ENCODE data around the gene TOB2. TPM values are rescaled to one million over a fixed set of nuclear protein-coding genes. Genes with fewer than 3 reads are reported as not detected.
"Not testable (repeated sequence)": the region's sequence is repeated elsewhere in the genome, so short reads cannot be mapped to it uniquely, and the experiment has no call there.

The TOB2 gene
- polyA plus RNA-seq, 1 of the 3 experiments (the other 2 are of a cell fraction), result 8.3 TPM

- WGBS (ENCODE audit: low lambda C conversion rate), result 90% methylated on average over 2 of the region's 4 CpGs
- POLR2A ChIA-PET, result interaction anchor here (0.8 kb wide), 1 partner anchor 18 kb away, joined by 3 read pairs; no protein-coding TSS in a partner anchor
- CTCF ChIA-PET, result interaction anchor here (1.2 kb wide), 1 partner anchor 82 kb away, joined by 4 read pairs; no protein-coding TSS in a partner anchor
These were observed 11.0 kb downstream of the TOB2 start for GRCh38 chr22:41435560-41435959.

GRCh38 chr22:41434361-41435003, 12.1 kb downstream of the TOB2 start:
- POLR2A ChIA-PET; H3K27me3 ChIP-seq (ENCODE audit: insufficient read depth); H3K9ac ChIP-seq; H3K27ac ChIP-seq (ENCODE audit: low read depth in 2 of 2, low read length in 1 of 2); H3K4me2 ChIP-seq; DNase-seq; H2AFZ ChIP-seq (ENCODE audit: low read depth); CTCF ChIA-PET; H3F3A ChIP-seq (replicated peaks; ENCODE audit: insufficient read depth); H3K9me2 ChIP-seq; H3K9me3 ChIP-seq; H3K4me1 ChIP-seq (ENCODE audit: control insufficient read depth in 1 of 2, insufficient read depth in 2 of 2, low read depth in 1 of 2, low read length in 1 of 2); H3K4me3 ChIP-seq (ENCODE audit: low read depth in 2 of 2, low read length in 1 of 2): not testable (repeated sequence)
- Histone ChIP-seq H4K20me1 (ENCODE audit: insufficient read depth) (peaks cover 36% of the 10 kb centered on the region), H3K79me2 (ENCODE audit: insufficient read depth) (peaks cover 42% of the 10 kb centered on the region), H3K36me3 (replicated peaks in 1 of 2; ENCODE audit: control insufficient read depth in 1 of 2, insufficient read depth in 2 of 2, low read length in 1 of 2) (peaks cover 0 to 23% of the 10 kb centered on the region in 2 experiments)
- 100% methylated on average over 1 of the region's 5 CpGs for WGBS (ENCODE audit: low lambda C conversion rate)

More at GRCh38 chr22:41435560-41435959, 11.0 kb downstream of the TOB2 start:
- peaks cover 0 to 23% of the 10 kb centered on the region in 2 experiments for H3K36me3 ChIP-seq (replicated peaks in 1 of 2; ENCODE audit: control insufficient read depth in 1 of 2, insufficient read depth in 2 of 2, low read length in 1 of 2)
- H3K27me3 ChIP-seq (ENCODE audit: insufficient read depth), result no peaks in the 10 kb centered on the region
- no peak for DNase-seq
- no peaks in the 10 kb centered on the region for H3F3A ChIP-seq (replicated peaks; ENCODE audit: insufficient read depth)
- H3K9ac ChIP-seq, result no peak overlapping the region
- no peaks in the 10 kb centered on the region for H3K9me3 ChIP-seq
- H3K79me2 ChIP-seq (ENCODE audit: insufficient read depth), result peaks cover 53% of the 10 kb centered on the region
- H3K4me1 ChIP-seq (ENCODE audit: control insufficient read depth in 1 of 2, insufficient read depth in 2 of 2, low read depth in 1 of 2, low read length in 1 of 2), result no peaks in the 10 kb centered on the region
- no peaks in the 10 kb centered on the region for H3K9me2 ChIP-seq
- H4K20me1 ChIP-seq (ENCODE audit: insufficient read depth), result peaks cover 40% of the 10 kb centered on the region
- no peak overlapping the region for H3K4me2 ChIP-seq
- H3K27ac ChIP-seq (ENCODE audit: low read depth in 2 of 2, low read length in 1 of 2), result no peak overlapping the region
- H3K4me3 ChIP-seq (ENCODE audit: low read depth in 2 of 2, low read length in 1 of 2), result no peak overlapping the region
- TF ChIP-seq EP300 (IDR thresholded peaks at IDR 0.05; ENCODE audit: borderline replicate concordance in 1 of 2, low read depth in 1 of 2, low read length in 1 of 2) (no peak), USF1 (IDR thresholded peaks at IDR 0.05; ENCODE audit: borderline replicate concordance, low read depth) (no peak), TAF1 (IDR thresholded peaks at IDR 0.05; ENCODE audit: borderline replicate concordance, low read depth, low read length) (no peak), RCOR1 (IDR thresholded peaks at IDR 0.05; ENCODE audit: low read length) (no peak), ELF1 (IDR thresholded peaks at IDR 0.05) (no peak), FOXJ3 (CRISPR knock-in tag; IDR thresholded peaks at IDR 0.05) (no peak), TCF12 (IDR thresholded peaks at IDR 0.05) (no peak), FOXM1 (IDR thresholded peaks at IDR 0.05; ENCODE audit: low read depth) (no peak), NRF1 (IDR thresholded peaks at IDR 0.05; ENCODE audit: low read depth, low read length) (no peak), TEAD4 (IDR thresholded peaks at IDR 0.05; ENCODE audit: borderline replicate concordance, insufficient read depth) (no peak), CHD2 (IDR thresholded peaks at IDR 0.05; ENCODE audit: low read length, partially characterized antibody) (no peak), MEF2A (IDR thresholded peaks at IDR 0.05; ENCODE audit: borderline replicate concordance, low read depth) (no peak), RFX5 (IDR thresholded peaks at IDR 0.05; ENCODE audit: low read length) (no peak)
- H2AFZ ChIP-seq (ENCODE audit: low read depth), result no peak overlapping the region

- H3K9me3 ChIP-seq, result not testable (repeated sequence)
These were observed 13.1 kb downstream of the TOB2 start for GRCh38 chr22:41433480-41433879.

More at GRCh38 chr22:41433480-41433879, 13.1 kb downstream of the TOB2 start:
- H3K4me3 ChIP-seq (ENCODE audit: low read depth in 2 of 2, low read length in 1 of 2); H3K27me3 ChIP-seq (ENCODE audit: insufficient read depth); H3K9me2 ChIP-seq; H3K4me1 ChIP-seq (ENCODE audit: control insufficient read depth in 1 of 2, insufficient read depth in 2 of 2, low read depth in 1 of 2, low read length in 1 of 2); H3K4me2 ChIP-seq; H2AFZ ChIP-seq (ENCODE audit: low read depth); H3K9ac ChIP-seq; CTCF ChIA-PET; H3F3A ChIP-seq (replicated peaks; ENCODE audit: insufficient read depth); DNase-seq; POLR2A ChIA-PET; H3K27ac ChIP-seq (ENCODE audit: low read depth in 2 of 2, low read length in 1 of 2): not testable (repeated sequence)
- Histone ChIP-seq H3K79me2 (ENCODE audit: insufficient read depth) (peaks cover 32% of the 10 kb centered on the region), H3K36me3 (replicated peaks in 1 of 2; ENCODE audit: control insufficient read depth in 1 of 2, insufficient read depth in 2 of 2, low read length in 1 of 2) (peaks cover 0 to 23% of the 10 kb centered on the region in 2 experiments), H4K20me1 (ENCODE audit: insufficient read depth) (peaks cover 30% of the 10 kb centered on the region)
- 100% methylated on average over 1 of the region's 1 CpG for WGBS (ENCODE audit: low lambda C conversion rate)
